SK-N-SH (cell line): ENCODE results near the gene MS4A18.

ENCODE experiments used
- EP300 ChIP-seq, 2 experiments: IDR thresholded peaks; 2 replicates each; pipeline versions ENCODE4 v1.4.0 to v1.6.1; 2012; ENCODE audit warnings: borderline replicate concordance in 1 of 2, low read depth in 1 of 2, low read length in 1 of 2
- RAD21 ChIP-seq: IDR thresholded peaks from 2 replicates; pipeline ENCODE4 v1.6.1; 2012; ENCODE audit warnings: mild to moderate bottlenecking, low read length
- TF ChIP-seq, protein P1 (sequence below): fragments of 200-600 bp; sonication (generic); IDR thresholded peaks from 2 replicates; pipeline ENCODE4 v1.6.1; 2017; ENCODE audit warnings: antibody characterized with exemption, mild to moderate bottlenecking, moderate library complexity
- TF ChIP-seq, protein P2 (sequence below): IDR thresholded peaks from 2 replicates; pipeline ENCODE4 v1.6.1; 2012; ENCODE audit warnings: mild to moderate bottlenecking, low read depth, low read length, moderate library complexity
- TF ChIP-seq, protein P3 (sequence below): IDR thresholded peaks from 2 replicates; pipeline ENCODE4 v1.4.0; 2012; ENCODE audit warnings: low read depth, borderline replicate concordance

DNA sequence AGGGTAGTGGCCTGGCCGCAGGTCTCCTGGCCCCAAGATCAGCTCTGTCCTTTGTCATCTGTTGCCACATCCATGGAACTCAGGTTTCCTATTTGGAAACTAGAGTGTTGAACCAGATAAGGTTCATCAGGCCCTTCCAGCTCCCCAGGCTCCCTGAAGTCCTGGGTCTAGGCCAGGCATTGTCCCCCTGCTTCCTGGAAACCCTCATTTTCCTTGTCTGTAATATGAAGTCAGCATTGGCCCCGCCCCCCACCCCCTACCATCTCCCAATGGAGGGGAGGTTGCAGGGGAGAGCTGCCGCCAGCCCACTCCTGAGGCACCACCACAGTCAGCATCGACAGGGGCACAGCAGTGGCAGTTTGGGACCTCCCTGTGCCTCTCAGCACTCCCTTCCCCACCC is 51.6 kb downstream of the MS4A18 start:
- TF ChIP-seq, protein P1, sequence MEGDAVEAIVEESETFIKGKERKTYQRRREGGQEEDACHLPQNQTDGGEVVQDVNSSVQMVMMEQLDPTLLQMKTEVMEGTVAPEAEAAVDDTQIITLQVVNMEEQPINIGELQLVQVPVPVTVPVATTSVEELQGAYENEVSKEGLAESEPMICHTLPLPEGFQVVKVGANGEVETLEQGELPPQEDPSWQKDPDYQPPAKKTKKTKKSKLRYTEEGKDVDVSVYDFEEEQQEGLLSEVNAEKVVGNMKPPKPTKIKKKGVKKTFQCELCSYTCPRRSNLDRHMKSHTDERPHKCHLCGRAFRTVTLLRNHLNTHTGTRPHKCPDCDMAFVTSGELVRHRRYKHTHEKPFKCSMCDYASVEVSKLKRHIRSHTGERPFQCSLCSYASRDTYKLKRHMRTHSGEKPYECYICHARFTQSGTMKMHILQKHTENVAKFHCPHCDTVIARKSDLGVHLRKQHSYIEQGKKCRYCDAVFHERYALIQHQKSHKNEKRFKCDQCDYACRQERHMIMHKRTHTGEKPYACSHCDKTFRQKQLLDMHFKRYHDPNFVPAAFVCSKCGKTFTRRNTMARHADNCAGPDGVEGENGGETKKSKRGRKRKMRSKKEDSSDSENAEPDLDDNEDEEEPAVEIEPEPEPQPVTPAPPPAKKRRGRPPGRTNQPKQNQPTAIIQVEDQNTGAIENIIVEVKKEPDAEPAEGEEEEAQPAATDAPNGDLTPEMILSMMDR, result no peak
- TF ChIP-seq RAD21 (no peak), EP300 (IDR thresholded peaks at IDR 0.05; ENCODE audit: borderline replicate concordance in 1 of 2, low read depth in 1 of 2, low read length in 1 of 2) (no peak)
- TF ChIP-seq, protein P2, sequence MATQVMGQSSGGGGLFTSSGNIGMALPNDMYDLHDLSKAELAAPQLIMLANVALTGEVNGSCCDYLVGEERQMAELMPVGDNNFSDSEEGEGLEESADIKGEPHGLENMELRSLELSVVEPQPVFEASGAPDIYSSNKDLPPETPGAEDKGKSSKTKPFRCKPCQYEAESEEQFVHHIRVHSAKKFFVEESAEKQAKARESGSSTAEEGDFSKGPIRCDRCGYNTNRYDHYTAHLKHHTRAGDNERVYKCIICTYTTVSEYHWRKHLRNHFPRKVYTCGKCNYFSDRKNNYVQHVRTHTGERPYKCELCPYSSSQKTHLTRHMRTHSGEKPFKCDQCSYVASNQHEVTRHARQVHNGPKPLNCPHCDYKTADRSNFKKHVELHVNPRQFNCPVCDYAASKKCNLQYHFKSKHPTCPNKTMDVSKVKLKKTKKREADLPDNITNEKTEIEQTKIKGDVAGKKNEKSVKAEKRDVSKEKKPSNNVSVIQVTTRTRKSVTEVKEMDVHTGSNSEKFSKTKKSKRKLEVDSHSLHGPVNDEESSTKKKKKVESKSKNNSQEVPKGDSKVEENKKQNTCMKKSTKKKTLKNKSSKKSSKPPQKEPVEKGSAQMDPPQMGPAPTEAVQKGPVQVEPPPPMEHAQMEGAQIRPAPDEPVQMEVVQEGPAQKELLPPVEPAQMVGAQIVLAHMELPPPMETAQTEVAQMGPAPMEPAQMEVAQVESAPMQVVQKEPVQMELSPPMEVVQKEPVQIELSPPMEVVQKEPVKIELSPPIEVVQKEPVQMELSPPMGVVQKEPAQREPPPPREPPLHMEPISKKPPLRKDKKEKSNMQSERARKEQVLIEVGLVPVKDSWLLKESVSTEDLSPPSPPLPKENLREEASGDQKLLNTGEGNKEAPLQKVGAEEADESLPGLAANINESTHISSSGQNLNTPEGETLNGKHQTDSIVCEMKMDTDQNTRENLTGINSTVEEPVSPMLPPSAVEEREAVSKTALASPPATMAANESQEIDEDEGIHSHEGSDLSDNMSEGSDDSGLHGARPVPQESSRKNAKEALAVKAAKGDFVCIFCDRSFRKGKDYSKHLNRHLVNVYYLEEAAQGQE, result no peak
- TF ChIP-seq, protein P3, sequence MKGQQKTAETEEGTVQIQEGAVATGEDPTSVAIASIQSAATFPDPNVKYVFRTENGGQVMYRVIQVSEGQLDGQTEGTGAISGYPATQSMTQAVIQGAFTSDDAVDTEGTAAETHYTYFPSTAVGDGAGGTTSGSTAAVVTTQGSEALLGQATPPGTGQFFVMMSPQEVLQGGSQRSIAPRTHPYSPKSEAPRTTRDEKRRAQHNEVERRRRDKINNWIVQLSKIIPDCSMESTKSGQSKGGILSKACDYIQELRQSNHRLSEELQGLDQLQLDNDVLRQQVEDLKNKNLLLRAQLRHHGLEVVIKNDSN, result no peak
